SH-SY5Y (cell line): ENCODE results near the gene ESRP2.

Experiments used
- GATA2 ChIP-seq: IDR thresholded peaks from 2 replicates; pipeline ENCODE4 v1.6.1; 2011; ENCODE audit warnings: mild to moderate bottlenecking, low read depth, low read length
- GATA3 ChIP-seq: IDR thresholded peaks from 2 replicates; pipeline ENCODE4 v1.6.1; 2011; ENCODE audit warnings: low read depth, mild to moderate bottlenecking, low read length, moderate library complexity

GRCh38 chr16:68272507-68273209 lies 36.7 kb upstream of the ESRP2 start:
- no peak for TF ChIP-seq GATA2
- TF ChIP-seq GATA3 = no peak
